LoVo (cell line): ENCODE results near the gene CD3G.
"Not testable (repeated sequence)": the region's sequence is repeated elsewhere in the genome, so short reads cannot be mapped to it uniquely, and the experiment has no call there.

Source experiments
- DNase-seq: peaks from one replicate; pipeline ENCODE4 v3.0.0-alpha.2; 2016; ENCODE audit warnings: low spot score

Gene CD3G

DNA sequence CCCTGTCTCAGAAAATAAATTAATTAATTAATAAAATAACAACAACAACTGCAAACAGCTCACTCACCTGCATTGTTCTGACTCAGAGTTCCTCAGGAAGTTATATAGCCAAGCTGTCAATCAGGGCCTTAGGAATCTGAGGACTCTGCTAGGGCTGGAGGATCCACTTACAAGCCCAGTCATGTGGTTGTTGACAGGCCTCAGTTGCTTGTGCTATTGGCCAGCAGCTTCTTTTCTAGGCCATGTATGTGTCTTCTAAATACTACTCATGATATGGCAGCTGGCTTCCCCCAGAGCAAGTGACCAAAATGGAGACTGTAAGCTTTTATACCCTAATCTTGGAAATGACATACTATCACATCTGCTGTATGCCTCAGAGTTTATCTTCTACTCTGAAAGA, 36.4 kb downstream of the CD3G start:
- no peak for DNase-seq

DNA sequence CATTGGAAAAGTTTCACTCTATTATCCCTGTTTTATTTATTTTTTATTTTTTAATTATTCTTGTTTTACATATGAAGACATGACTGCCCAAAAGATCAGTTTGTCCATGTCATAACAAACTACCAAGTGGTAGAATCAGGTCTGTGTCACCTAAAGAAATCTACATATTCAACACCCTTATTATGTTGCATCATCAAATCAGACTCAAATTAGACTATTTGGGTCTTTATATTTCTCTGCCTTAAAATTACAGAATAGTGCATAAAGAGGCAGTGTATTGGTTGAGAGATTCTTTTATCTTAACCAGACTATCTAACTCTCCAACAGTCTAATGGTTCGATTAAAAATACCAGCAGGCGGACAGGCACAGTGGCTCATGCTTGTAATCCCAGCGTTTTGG, 38.8 kb downstream of the CD3G start:
- DNase-seq, result no peak

DNA sequence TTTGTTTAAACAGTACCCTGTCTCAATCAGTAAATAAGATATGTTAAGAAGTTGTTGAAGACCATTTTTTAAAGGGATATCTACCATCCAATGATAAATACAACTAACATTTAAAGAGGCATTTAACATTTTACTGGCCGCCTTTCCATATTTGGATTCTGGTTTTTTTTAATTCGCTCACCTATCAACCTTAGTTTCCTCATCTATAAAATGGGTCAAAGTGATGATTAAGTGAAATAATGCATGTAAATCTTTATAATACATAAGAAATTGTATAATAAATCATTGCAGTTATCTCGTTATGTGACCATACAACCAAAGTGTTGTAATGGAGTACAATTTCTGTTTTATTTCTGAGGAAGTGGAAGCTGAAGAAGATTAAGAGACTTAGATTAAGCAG, 39.5 kb downstream of the CD3G start:
- DNase-seq, result no peak

DNA sequence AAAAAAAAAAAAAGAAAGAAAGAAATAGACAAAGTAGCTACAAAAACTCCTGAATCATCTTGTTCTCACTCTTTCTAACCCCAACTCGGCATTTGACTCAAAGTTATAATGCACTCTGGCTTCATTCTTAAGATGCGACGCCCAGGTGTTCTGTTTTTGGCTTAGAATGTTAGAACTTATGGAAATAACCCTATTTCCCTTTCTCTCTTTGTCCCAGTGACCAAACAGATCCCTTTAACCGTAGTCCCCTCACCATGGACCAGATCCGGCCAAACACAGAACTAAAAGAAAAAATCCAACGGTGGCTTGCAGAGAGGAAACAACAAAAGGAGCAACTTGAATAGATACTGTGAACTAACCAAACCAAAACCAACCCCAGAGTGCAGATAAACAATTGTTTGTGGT, 52.0 kb downstream of the CD3G start:
- DNase-seq, result no peak

DNA sequence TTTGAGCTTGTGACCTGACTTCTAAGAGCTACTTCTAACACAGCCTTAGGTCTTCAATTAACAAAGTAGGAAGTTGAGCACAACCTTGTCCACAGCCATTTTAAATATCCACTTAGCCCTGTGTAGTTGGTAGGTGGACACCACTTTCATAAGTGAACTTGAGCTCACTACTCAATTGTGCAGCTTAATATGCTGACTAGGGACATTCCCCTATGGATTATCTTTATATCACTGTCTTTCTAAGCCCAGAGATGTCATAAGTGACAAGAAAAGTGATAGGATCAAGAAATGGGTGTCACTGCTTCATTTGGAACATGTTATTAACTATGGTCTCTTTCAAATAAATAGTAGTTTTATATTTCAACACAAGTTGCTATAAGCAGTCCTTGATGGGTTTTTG, 53.3 kb downstream of the CD3G start:
- no peak for DNase-seq

DNA sequence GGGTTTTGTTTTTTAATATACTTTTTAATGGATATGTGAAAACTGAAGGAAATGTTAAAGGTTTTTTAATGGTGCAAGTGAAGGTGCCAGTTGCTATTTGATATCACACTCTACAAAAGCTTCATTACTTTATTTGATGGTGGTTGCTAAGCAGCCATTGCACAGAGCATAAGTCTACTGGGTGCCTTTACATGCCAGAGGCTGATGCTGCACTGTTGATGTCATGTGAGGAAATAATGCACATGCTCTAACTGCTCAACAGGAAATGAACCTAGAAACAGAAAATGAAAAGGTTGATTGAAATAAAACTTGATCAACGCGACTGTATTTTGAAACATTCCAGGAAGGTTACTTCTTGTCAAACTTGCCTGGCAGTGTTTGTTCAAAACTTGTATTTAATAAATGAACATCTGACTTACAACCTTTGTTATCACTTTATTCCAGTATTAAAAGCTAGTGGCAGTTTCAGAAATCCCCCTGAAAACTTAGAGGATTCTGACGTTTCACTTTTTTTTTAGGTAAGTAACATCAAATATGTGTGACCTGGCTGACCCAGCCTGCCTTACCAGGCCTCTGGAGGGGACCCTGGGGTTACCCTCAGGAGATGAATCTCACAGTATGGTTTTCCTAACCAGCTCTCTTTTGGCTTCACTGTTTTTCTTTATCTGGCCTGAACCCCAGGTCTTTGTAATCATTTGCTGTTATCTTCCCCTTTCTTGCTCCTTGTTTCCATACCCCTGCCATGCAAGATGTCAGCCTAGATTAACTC, 54.8 kb downstream of the CD3G start:
- DNase-seq, result no peak

DNA sequence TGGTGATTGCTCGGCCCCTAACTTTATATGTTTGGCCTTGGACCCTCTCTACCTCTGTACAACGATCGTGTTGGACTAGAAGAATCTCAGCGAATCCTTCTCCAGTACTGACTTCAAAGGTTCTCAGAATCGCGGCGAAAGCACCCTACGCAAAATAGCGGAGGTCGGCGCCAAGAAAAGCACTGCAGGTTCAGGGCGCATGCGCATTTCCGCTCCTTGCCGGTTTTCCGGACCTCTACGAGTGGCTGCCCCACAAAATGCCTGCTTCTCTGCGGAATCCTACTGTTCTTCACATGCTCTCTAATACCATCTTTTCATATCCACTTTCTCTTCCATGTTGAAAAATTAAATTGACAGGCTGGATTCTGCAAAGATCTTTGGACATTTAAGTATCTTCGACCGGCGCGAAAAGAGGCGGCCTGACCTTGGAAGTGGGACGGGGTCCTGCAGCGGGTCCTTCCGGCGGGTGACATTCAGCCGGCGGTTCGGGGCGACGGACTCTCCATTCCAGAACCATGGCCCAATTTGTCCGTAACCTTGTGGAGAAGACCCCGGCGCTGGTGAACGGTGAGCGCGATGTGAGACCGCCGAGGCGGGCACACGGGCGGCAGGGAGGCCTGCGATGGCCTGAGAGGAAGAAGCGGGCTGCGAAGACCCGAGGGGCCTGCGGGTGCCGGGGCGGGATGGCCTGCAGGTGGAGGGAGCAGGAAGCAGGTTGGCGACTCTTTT, 57.2 kb downstream of the CD3G start, which contains the start of gene ATP5MG:
Gene ATP5MG (plus strand): TSS at position 456 of the 729 bp plus-strand sequence. CDS start 60 bp downstream, at position 516.
- DNase-seq, result peak; percentile 92

DNA sequence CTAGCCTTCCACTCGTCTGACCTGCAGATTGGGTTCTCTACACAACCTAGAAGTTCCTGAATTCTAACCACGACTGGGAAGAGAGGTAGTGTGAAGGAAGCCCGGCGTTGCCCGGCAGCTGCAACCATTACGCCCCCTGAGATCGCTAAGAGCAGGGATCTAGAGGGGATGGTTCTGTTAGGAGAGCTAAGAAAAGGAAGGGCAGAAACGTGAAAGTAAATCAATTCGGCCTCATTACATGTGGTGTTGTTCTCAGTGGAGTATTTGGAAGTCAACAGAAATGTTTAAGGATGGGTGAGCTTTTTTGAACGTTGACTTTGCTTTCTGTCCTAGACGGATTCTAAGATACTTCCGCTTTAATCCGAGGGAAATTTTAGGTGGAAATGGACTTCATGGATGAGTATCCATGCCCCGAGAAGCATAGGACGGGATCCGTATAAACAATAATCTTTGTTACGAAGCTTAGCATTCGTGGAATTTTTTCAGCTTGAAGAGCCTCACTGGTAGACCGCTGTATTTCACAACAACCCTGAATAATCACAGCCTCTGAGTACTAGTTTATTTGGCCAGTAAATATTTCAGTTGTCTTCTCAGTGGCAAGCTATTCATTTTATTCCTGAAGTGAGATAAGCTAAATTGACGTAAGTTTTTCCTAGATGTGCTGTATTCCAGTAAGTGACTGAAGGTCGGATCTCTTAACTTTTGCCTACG, 57.9 kb downstream of the CD3G start:
- peak; percentile 24 for DNase-seq

DNA sequence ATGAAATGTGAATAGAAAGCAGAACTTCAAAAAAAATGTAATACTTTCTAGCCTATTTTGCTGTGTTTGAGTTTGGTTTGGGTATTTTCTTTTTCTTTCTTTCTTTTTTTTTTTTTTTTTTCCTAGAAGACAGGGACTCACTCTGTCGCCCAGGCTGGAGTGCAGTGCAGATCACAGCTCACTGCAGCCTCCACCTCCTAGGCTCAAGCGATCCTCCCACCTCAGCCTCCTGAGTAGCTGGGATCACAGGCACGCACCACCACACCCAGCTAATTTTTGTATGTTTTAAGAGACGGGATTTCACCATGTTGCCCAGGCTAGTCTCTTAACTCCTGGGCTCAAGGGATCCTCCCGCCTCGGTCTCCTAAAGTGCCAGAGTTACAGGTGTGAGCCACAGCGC, 58.5 kb downstream of the CD3G start:
- not testable (repeated sequence) for DNase-seq
